BLaER1 treated with 17β-estradiol and CSF1 and Interleukin-3, amounts not matched to agents 10 nM and 100 nM (cell line): ENCODE measurements around the gene CXXC5.

ENCODE experiments used
- H3K27ac ChIP-seq, 11 experiments: shearing (Covaris generic); formaldehyde crosslinking; 2 replicates each; pipeline ENCODE4 v1.8.1; 2022
- H3K27me3 ChIP-seq, 11 experiments: shearing (Covaris generic); formaldehyde crosslinking; 2 replicates each; pipeline ENCODE4 v1.8.1; 2022
- H3K36me3 ChIP-seq, 11 experiments: shearing (Covaris generic); formaldehyde crosslinking; 2 replicates each; pipeline ENCODE4 v1.8.1; 2022
- H3K4me1 ChIP-seq, 10 experiments: shearing (Covaris generic); formaldehyde crosslinking; 2 replicates each; pipeline ENCODE4 v1.8.1; 2022
- H3K4me2 ChIP-seq, 11 experiments: shearing (Covaris generic); formaldehyde crosslinking; 2 replicates each; pipeline ENCODE4 v1.8.1; 2022
- H3K4me3 ChIP-seq, 10 experiments: shearing (Covaris generic); formaldehyde crosslinking; 2 replicates each; pipeline ENCODE4 v1.8.1; 2022
- H3K9ac ChIP-seq, 11 experiments: shearing (Covaris generic); formaldehyde crosslinking; 2 replicates each; pipeline ENCODE4 v1.8.1; 2022
- H3K9me3 ChIP-seq, 11 experiments: shearing (Covaris generic); formaldehyde crosslinking; replicated peaks in 1 of 11; 2 replicates each; pipeline ENCODE4 v1.8.1; 2022
- H4K20me1 ChIP-seq, 11 experiments: shearing (Covaris generic); formaldehyde crosslinking; 2 replicates each; pipeline ENCODE4 v1.8.1; 2022
- Cebpa-rat ChIP-seq, 11 experiments: shearing (Covaris generic); IDR thresholded peaks; 2 replicates each; pipeline ENCODE4 v1.8.1; 2022

The CXXC5 gene

GRCh38 chr5:139650689-139651042 lies 2.5 kb downstream of the CXXC5 start:
- Histone ChIP-seq H3K9ac (peak overlapping the region; percentile 81 to 91 (median 86)), H4K20me1 (peaks cover 38 to 78% (median 61%) of the 10 kb centered on the region in 11 experiments; a peak in 20 of 22 replicates), H3K9me3 (no peaks in the 10 kb centered on the region), H3K4me2 (peak overlapping the region; percentile 93 to 100 (median 99)), H3K27ac (peak overlapping the region in 10 of 11 experiments; percentile 69 to 91 (median 84); a peak in 21 of 22 replicates), H3K4me1 (peaks cover 75 to 83% (median 77%) of the 10 kb centered on the region in 10 experiments), H3K36me3 (no peaks in the 10 kb centered on the region), H3K27me3 (peaks cover 0 to 13% (median 0%) of the 10 kb centered on the region in 11 experiments; a peak in 4 of 22 replicates), H3K4me3 (peak overlapping the region; percentile 75 to 93 (median 90))
- no peak for TF ChIP-seq Cebpa-rat (IDR thresholded peaks at IDR 0.05)

- Histone ChIP-seq H3K4me3 (peak overlapping the region; percentile 75 to 93 (median 90)), H3K9me3 (no peaks in the 10 kb centered on the region), H3K4me2 (peak overlapping the region; percentile 93 to 100 (median 99)), H3K9ac (peak overlapping the region; percentile 81 to 91 (median 86)), H3K36me3 (no peaks in the 10 kb centered on the region), H3K27me3 (peaks cover 0 to 8% (median 0%) of the 10 kb centered on the region in 11 experiments; a peak in 4 of 22 replicates), H3K4me1 (peaks cover 75 to 83% (median 77%) of the 10 kb centered on the region in 10 experiments), H3K27ac (peak overlapping the region in 9 of 11 experiments; percentile 78 to 91 (median 85); a peak in 17 of 22 replicates), H4K20me1 (peaks cover 44 to 79% (median 61%) of the 10 kb centered on the region in 11 experiments; a peak in 20 of 22 replicates)
- TF ChIP-seq Cebpa-rat (IDR thresholded peaks at IDR 0.05), result no peak
Measured at GRCh38 chr5:139651043-139651834, 3.1 kb downstream of the CXXC5 start.

DNA sequence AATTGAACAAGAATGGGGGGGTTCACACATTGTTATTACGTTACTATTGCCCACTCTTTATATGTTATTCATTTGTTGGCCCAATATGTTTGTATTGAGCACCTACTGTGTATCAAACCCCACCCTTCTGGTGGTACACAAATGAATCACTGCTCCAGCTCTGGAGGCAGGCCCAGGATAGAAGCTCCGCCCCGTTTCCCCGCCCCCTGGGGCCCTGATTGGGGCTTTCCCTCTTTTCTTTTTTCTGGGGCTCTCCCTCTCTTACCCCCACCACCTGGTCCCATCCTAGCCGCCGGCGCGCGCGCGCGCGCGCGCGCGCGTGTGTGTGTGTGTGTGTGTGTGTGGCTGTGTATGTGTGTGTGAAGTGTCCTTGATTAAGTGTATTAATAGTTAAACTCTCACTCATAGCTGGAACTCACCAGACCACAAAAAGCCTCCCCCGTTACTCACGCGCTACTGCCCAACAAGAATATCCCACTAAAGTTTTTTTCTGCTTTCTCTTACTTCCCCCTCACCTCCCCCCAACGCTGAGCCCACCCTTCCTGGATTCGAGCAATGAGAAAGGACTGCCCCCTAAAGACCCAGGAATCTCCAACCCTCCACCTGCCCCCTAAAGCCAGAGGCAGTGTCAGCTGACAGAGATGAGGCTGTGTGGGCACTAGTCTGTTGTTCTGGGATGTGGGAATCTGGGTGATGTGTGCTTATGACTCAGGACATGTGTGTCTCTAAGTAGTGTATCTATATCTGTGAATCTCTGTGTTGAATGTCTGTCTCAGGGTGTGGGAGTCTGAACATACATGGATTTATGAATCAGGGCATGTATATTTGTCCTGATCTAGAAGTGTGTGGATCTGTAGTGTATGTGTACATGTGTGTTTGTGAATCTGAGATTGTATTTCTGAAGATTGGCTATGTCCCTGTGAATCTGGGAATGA lies 4.0 kb downstream of the CXXC5 start:
- Histone ChIP-seq H4K20me1 (peaks cover 43 to 80% (median 63%) of the 10 kb centered on the region in 11 experiments; a peak in 20 of 22 replicates), H3K4me1 (peaks cover 75 to 83% (median 77%) of the 10 kb centered on the region in 10 experiments), H3K9ac (peak overlapping the region; percentile 44 to 89 (median 59); a peak in 20 of 22 replicates), H3K36me3 (no peaks in the 10 kb centered on the region), H3K4me3 (peak overlapping the region; percentile 15 to 92 (median 40); a peak in 18 of 20 replicates), H3K27ac (peak overlapping the region; percentile 11 to 84 (median 67); a peak in 20 of 22 replicates), H3K9me3 (no peaks in the 10 kb centered on the region), H3K27me3 (peaks cover 0 to 6% (median 0%) of the 10 kb centered on the region in 11 experiments; a peak in 3 of 22 replicates), H3K4me2 (peak overlapping the region; percentile 93 to 100 (median 99))
- TF ChIP-seq Cebpa-rat (IDR thresholded peaks at IDR 0.05), result no peak

DNA sequence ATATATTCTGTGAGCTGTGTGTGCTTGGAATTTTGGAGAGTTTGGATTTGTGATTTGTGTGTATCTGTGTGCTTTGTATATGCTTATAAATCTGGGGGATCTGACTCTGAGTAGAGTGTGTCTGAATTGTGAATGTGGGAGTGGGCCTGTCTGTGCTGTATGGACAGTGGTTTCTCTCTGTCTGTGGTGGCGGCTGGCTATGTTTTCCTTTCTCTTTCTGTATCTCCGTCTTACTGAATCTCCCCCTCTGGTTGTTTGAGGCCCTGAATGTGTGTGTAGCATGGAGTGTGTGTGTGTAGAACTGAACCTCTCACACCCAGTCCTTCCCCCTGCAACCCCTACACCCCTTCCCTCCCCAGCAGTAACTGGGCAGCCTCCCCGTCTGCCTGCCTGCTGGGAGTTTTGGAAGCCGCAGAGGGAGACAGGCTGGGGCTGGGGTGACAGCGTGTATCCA lies 4.7 kb downstream of the CXXC5 start:
- H4K20me1 ChIP-seq, result peaks cover 43 to 79% (median 61%) of the 10 kb centered on the region in 11 experiments; a peak in 20 of 22 replicates
- H3K4me2 ChIP-seq, result peak overlapping the region; percentile 93 to 100 (median 99)
- H3K4me3 ChIP-seq, result peak overlapping the region in 7 of 10 experiments; percentile 8 to 46 (median 17); a peak in 12 of 20 replicates
- peak overlapping the region in 10 of 11 experiments; percentile 11 to 84 (median 70); a peak in 18 of 22 replicates for H3K27ac ChIP-seq
- no peak for TF ChIP-seq Cebpa-rat (IDR thresholded peaks at IDR 0.05)
- no peaks in the 10 kb centered on the region for H3K36me3 ChIP-seq
- H3K9ac ChIP-seq, result peak overlapping the region; percentile 14 to 89 (median 59); a peak in 21 of 22 replicates
- peaks cover 75 to 83% (median 77%) of the 10 kb centered on the region in 10 experiments for H3K4me1 ChIP-seq
- H3K9me3 ChIP-seq, result no peaks in the 10 kb centered on the region
- peaks cover 0 to 1% (median 0%) of the 10 kb centered on the region in 11 experiments; a peak in 3 of 22 replicates for H3K27me3 ChIP-seq

- peak overlapping the region; percentile 93 to 100 (median 99) for H3K4me2 ChIP-seq
- H3K9ac ChIP-seq, result peak overlapping the region; percentile 1 to 89 (median 59); a peak in 20 of 22 replicates
- no peak for TF ChIP-seq Cebpa-rat (IDR thresholded peaks at IDR 0.05)
- no peaks in the 10 kb centered on the region for H3K9me3 ChIP-seq
- H3K27ac ChIP-seq, result peak overlapping the region in 9 of 11 experiments; percentile 21 to 84 (median 72); a peak in 19 of 22 replicates
- H3K27me3 ChIP-seq, result no peaks in the 10 kb centered on the region
- H3K36me3 ChIP-seq, result no peaks in the 10 kb centered on the region
- peak overlapping the region in 5 of 10 experiments; percentile 8 to 46 (median 23); a peak in 7 of 20 replicates for H3K4me3 ChIP-seq
- H4K20me1 ChIP-seq, result peaks cover 43 to 86% (median 66%) of the 10 kb centered on the region in 11 experiments; a peak in 21 of 22 replicates
- peaks cover 82 to 89% (median 83%) of the 10 kb centered on the region in 10 experiments for H3K4me1 ChIP-seq
Measured at GRCh38 chr5:139653616-139654015, 5.5 kb downstream of the CXXC5 start.

DNA sequence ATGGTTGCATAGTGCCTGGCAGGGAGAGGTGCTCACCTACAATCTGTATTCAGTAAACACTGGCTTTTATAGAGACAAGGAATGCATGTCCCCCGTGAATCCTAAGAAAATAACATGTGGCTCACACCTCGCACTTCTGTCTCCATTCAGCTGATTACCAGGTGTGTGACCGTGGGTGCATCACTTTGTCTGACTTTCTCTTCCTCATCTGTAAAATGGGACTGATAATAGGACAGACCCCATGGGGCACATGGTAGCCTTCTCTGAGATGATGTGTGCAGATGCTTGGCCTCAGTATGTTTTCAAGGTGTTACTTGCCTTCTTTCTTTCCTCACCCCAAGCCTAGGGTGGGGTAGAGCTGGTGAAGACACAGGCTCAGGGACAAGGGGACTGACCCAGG lies 6.3 kb downstream of the CXXC5 start:
- TF ChIP-seq Cebpa-rat (IDR thresholded peaks at IDR 0.05), result no peak
- H3K4me1 ChIP-seq, result peaks cover 90 to 97% (median 92%) of the 10 kb centered on the region in 10 experiments
- no peak overlapping the region for H3K4me3 ChIP-seq
- no peaks in the 10 kb centered on the region for H3K36me3 ChIP-seq
- H4K20me1 ChIP-seq, result peaks cover 43 to 94% (median 66%) of the 10 kb centered on the region in 11 experiments; a peak in 21 of 22 replicates
- peak overlapping the region in 9 of 11 experiments; percentile 22 to 89 (median 60); a peak in 13 of 22 replicates for H3K9ac ChIP-seq
- no peaks in the 10 kb centered on the region for H3K9me3 ChIP-seq
- H3K4me2 ChIP-seq, result peak overlapping the region; percentile 93 to 100 (median 99)
- H3K27me3 ChIP-seq, result no peaks in the 10 kb centered on the region
- H3K27ac ChIP-seq, result peak overlapping the region in 9 of 11 experiments; percentile 6 to 84 (median 76); a peak in 12 of 22 replicates

DNA sequence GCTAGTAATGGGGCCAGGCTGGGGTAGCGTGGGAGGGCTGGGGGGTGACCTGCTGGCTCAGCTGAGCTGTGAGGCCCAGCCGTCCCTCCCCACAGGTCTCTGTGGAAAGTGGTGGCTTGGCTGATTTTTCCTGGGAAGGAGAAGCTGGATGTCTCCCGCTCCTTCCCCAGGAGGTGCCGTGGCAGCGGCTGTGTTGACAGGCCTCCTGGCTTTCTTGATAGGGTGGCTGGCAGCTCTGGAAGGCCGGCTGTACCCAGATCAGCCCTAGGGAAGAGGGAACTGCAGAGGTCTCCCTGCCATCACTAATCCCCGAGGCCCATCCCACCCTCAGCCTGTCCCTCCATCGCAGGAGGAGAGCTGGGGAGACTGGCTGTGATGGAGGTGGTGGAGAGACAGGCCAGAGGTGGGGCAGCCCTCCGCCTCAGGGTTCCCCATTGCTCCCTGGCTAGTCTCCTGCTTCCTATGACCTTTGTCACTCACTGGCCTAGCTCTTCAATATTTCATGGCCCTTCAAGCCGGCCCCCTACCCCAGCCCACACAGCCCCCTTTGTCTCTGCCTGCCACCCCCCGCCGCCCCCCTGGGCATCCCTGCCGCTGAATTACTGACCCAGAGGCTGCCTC lies 6.8 kb downstream of the CXXC5 start:
- no peak overlapping the region for H3K4me3 ChIP-seq
- no peaks in the 10 kb centered on the region for H3K36me3 ChIP-seq
- peak overlapping the region in 10 of 11 experiments; percentile 22 to 89 (median 72); a peak in 15 of 22 replicates for H3K9ac ChIP-seq
- H3K9me3 ChIP-seq, result no peaks in the 10 kb centered on the region
- no peaks in the 10 kb centered on the region for H3K27me3 ChIP-seq
- peaks cover 43 to 96% (median 66%) of the 10 kb centered on the region in 11 experiments; a peak in 21 of 22 replicates for H4K20me1 ChIP-seq
- peak overlapping the region in 9 of 11 experiments; percentile 6 to 84 (median 76); a peak in 15 of 22 replicates for H3K27ac ChIP-seq
- no peak for TF ChIP-seq Cebpa-rat (IDR thresholded peaks at IDR 0.05)
- H3K4me1 ChIP-seq, result peaks cover 95 to 100% (median 97%) of the 10 kb centered on the region in 10 experiments
- peak overlapping the region; percentile 93 to 100 (median 99) for H3K4me2 ChIP-seq
